ENCODE results near the gene ARF1.

The ARF1 gene

DNA sequence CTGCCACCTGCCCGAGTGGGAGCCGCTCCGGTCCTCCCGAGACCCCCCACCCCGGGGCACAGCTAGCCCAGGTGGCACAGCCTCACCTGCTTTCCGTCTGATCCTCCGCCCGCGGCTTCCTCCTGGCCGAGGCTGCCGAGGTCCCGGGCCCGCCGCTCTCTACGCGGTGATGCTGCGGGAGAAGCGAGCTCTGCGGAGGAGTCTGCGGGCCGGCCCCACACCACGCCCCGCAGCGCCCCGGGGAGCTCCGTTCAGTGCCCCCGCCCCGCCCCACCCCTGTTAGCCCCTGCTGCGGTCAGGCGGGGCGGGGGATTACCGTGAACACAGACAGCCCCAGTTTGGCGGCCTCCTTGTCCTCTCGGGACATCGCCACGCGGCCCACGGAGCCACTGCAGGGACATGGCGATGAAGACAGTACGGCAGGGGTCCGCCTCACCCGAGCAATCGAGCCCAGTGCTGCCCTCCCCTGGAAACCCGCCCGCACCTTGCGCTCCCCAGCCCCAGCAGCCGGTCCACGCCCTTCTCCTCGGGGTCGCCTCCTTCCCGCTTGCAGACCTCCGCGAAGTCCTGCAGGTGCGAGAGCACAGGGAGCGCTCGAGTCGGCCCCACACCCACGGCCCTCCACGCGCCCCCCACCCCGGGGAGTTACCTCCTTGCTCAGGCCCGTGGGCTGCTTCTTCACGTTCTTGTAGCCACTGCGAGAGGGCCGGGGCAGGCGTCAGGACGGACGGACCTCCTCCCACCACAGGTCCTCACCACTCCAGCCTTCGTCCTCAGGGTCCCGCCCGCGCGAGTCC lies 19.7 kb downstream of the ARF1 start:
- POLR2A ChIA-PET = interaction anchor here (0.6 to 1.4 kb wide), 4 partner anchors 9 to 314 kb away, joined by 3 to 6 read pairs (median 4); no protein-coding TSS in a partner anchor
- Histone ChIP-seq H3K27ac (ENCODE audit: extremely low read depth, low read depth, low read length) (peak overlapping the region; percentile 82; the same call in 1 of the 2 replicates), H3K36me3 (ENCODE audit: control insufficient read depth in 2 of 2, insufficient read depth in 1 of 2, low read length in 2 of 2) (peaks cover 12 to 68% of the 10 kb centered on the region in 2 experiments), H3K4me1 (ENCODE audit: control insufficient read depth, insufficient read depth, low read length) (no peaks in the 10 kb centered on the region; the same call in 1 of the 2 replicates), H3K9me3 (ENCODE audit: control insufficient read depth, insufficient read depth, low read depth, low read length) (no peaks in the 10 kb centered on the region), H3K4me3 (ENCODE audit: low read depth, low read length) (peak overlapping the region; percentile 88)
- CTCF ChIA-PET = interaction anchor here (0.8 to 1.3 kb wide), 2 partner anchors 11 to 340 kb away, joined by 3 to 4 read pairs; no protein-coding TSS in a partner anchor
- TF ChIP-seq SP2 (tag by site-specific recombination; IDR thresholded peaks at IDR 0.05) (peak; percentile 70), ZNF274 (IDR thresholded peaks at IDR 0.05; ENCODE audit: low read length) (no peak), ZNF274 (tag by site-specific recombination; IDR thresholded peaks at IDR 0.05; ENCODE audit: borderline replicate concordance) (no peak), ZNF549 (tag by site-specific recombination; IDR thresholded peaks at IDR 0.05) (no peak), ZNF521 (tag by site-specific recombination; IDR thresholded peaks at IDR 0.05) (no peak), TRIM28 (IDR thresholded peaks at IDR 0.05; ENCODE audit: borderline replicate concordance, low read length) (no peak), ZNF2 (tag by site-specific recombination; IDR thresholded peaks at IDR 0.05) (no peak), ZNF510 (tag by site-specific recombination; IDR thresholded peaks at IDR 0.05; ENCODE audit: insufficient replicate concordance) (no peak), ZNF792 (tag by site-specific recombination; IDR thresholded peaks at IDR 0.05) (no peak; the same call in 1 of the 2 replicates), ZNF350 (tag by site-specific recombination; IDR thresholded peaks at IDR 0.05) (no peak), FEZF1 (tag by site-specific recombination; IDR thresholded peaks at IDR 0.05) (no peak), GLIS2 (tag by site-specific recombination; IDR thresholded peaks at IDR 0.05) (peak; percentile 97), KLF16 (tag by site-specific recombination; IDR thresholded peaks at IDR 0.05) (peak; percentile 90), ZNF175 (tag by site-specific recombination; IDR thresholded peaks at IDR 0.05) (no peak), ZNF776 (tag by site-specific recombination; IDR thresholded peaks at IDR 0.05; ENCODE audit: borderline replicate concordance) (no peak), ZFHX2 (tag by site-specific recombination; conservative IDR thresholded peaks at IDR 0.05) (peak; percentile 56), ZNF23 (tag by site-specific recombination; IDR thresholded peaks at IDR 0.05; ENCODE audit: borderline replicate concordance) (no peak), YY1 (tag by site-specific recombination; IDR thresholded peaks at IDR 0.05) (peak; percentile 40; the same call in 1 of the 2 replicates), ZIC2 (tag by site-specific recombination; IDR thresholded peaks at IDR 0.05) (peak; percentile 91), ZNF76 (tag by site-specific recombination; IDR thresholded peaks at IDR 0.05; ENCODE audit: borderline replicate concordance, low read depth) (peak; percentile 45; the same call in 1 of the 2 replicates), ZNF624 (tag by site-specific recombination; IDR thresholded peaks at IDR 0.05) (no peak), HOXC10 (CRISPR knock-in tag; IDR thresholded peaks at IDR 0.05) (no peak), ZNF501 (tag by site-specific recombination; IDR thresholded peaks at IDR 0.05) (peak; percentile 89), ZNF843 (tag by site-specific recombination; IDR thresholded peaks at IDR 0.05) (no peak), ZNF433 (tag by site-specific recombination; IDR thresholded peaks at IDR 0.05; ENCODE audit: low read depth) (no peak), ZFP41 (tag by site-specific recombination; IDR thresholded peaks at IDR 0.05; ENCODE audit: borderline replicate concordance) (no peak)
- TF ChIP-seq, protein P1, sequence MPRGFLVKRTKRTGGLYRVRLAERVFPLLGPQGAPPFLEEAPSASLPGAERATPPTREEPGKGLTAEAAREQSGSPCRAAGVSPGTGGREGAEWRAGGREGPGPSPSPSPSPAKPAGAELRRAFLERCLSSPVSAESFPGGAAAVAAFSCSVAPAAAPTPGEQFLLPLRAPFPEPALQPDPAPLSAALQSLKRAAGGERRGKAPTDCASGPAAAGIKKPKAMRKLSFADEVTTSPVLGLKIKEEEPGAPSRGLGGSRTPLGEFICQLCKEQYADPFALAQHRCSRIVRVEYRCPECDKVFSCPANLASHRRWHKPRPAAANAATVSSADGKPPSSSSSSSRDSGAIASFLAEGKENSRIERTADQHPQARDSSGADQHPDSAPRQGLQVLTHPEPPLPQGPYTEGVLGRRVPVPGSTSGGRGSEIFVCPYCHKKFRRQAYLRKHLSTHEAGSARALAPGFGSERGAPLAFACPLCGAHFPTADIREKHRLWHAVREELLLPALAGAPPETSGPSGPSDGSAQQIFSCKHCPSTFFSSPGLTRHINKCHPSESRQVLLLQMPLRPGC (tag by site-specific recombination; IDR thresholded peaks at IDR 0.05) = no peak; the same call in 1 of the 2 replicates
- TF ChIP-seq, protein P2, sequence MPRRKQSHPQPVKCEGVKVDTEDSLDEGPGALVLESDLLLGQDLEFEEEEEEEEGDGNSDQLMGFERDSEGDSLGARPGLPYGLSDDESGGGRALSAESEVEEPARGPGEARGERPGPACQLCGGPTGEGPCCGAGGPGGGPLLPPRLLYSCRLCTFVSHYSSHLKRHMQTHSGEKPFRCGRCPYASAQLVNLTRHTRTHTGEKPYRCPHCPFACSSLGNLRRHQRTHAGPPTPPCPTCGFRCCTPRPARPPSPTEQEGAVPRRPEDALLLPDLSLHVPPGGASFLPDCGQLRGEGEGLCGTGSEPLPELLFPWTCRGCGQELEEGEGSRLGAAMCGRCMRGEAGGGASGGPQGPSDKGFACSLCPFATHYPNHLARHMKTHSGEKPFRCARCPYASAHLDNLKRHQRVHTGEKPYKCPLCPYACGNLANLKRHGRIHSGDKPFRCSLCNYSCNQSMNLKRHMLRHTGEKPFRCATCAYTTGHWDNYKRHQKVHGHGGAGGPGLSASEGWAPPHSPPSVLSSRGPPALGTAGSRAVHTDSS (tag by site-specific recombination; IDR thresholded peaks at IDR 0.05) = no peak
- TF ChIP-seq, protein P3, sequence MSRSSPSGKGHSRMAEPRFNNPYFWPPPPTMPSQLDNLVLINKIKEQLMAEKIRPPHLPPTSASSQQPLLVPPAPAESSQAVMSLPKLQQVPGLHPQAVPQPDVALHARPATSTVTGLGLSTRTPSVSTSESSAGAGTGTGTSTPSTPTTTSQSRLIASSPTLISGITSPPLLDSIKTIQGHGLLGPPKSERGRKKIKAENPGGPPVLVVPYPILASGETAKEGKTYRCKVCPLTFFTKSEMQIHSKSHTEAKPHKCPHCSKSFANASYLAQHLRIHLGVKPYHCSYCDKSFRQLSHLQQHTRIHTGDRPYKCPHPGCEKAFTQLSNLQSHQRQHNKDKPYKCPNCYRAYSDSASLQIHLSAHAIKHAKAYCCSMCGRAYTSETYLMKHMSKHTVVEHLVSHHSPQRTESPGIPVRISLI (tag by site-specific recombination; IDR thresholded peaks at IDR 0.05) = no peak
- TF ChIP-seq, protein P4, sequence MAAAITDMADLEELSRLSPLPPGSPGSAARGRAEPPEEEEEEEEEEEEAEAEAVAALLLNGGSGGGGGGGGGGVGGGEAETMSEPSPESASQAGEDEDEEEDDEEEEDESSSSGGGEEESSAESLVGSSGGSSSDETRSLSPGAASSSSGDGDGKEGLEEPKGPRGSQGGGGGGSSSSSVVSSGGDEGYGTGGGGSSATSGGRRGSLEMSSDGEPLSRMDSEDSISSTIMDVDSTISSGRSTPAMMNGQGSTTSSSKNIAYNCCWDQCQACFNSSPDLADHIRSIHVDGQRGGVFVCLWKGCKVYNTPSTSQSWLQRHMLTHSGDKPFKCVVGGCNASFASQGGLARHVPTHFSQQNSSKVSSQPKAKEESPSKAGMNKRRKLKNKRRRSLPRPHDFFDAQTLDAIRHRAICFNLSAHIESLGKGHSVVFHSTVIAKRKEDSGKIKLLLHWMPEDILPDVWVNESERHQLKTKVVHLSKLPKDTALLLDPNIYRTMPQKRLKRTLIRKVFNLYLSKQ (tag by site-specific recombination; IDR thresholded peaks at IDR 0.05; ENCODE audit: borderline replicate concordance) = no peak
- TF ChIP-seq, protein P5, sequence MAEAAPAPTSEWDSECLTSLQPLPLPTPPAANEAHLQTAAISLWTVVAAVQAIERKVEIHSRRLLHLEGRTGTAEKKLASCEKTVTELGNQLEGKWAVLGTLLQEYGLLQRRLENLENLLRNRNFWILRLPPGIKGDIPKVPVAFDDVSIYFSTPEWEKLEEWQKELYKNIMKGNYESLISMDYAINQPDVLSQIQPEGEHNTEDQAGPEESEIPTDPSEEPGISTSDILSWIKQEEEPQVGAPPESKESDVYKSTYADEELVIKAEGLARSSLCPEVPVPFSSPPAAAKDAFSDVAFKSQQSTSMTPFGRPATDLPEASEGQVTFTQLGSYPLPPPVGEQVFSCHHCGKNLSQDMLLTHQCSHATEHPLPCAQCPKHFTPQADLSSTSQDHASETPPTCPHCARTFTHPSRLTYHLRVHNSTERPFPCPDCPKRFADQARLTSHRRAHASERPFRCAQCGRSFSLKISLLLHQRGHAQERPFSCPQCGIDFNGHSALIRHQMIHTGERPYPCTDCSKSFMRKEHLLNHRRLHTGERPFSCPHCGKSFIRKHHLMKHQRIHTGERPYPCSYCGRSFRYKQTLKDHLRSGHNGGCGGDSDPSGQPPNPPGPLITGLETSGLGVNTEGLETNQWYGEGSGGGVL (tag by site-specific recombination; IDR thresholded peaks at IDR 0.05) = peak; percentile 45; the same call in 1 of the 2 replicates

Measured in HEK293 (cell line).